ENCODE results near the gene CEP72.

The CEP72 gene

DNA sequence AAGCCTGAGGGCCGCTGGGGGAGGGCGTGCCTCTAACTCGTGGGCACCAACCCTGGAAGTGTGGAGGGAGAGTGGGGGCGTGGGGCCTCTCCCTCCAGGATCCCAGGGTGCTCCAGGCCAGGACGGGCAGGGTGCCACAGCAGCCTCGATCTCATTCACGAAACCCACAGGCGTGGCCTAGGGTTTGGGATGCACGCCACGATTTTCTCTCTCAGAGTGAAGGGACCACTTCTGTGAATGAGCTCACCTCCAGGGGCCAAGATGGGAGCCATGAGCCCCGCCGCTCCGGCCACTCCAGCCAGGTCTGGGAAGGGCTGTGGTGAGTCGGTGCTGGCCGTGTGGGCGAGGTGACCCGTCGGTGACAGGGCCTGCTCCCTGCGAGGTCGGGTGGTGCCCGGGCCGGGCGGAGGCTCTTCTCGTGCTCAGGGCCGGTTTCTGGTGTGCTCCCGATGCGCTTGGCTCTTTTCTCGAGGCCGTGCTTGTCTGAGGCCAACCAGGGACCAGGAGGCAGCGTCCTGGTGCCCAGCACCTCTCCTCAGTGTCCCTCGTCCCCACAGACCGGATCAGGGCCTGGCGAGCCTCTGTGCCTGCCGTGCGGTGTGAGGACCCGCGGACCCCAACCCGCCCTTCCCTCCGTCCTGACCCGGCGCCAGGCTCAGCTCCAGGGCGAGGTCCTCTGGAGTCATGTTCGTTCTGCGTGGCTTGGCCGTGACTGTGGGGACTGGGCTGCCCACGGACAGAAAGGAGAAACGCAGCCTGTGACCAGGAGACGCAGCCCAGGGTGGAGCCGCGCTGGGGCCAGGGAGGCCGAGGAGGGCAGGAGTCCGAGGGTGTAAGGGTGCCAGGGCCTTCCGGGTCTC, 50.0 kb downstream of the CEP72 start:
- no peak for DNase-seq

DNA sequence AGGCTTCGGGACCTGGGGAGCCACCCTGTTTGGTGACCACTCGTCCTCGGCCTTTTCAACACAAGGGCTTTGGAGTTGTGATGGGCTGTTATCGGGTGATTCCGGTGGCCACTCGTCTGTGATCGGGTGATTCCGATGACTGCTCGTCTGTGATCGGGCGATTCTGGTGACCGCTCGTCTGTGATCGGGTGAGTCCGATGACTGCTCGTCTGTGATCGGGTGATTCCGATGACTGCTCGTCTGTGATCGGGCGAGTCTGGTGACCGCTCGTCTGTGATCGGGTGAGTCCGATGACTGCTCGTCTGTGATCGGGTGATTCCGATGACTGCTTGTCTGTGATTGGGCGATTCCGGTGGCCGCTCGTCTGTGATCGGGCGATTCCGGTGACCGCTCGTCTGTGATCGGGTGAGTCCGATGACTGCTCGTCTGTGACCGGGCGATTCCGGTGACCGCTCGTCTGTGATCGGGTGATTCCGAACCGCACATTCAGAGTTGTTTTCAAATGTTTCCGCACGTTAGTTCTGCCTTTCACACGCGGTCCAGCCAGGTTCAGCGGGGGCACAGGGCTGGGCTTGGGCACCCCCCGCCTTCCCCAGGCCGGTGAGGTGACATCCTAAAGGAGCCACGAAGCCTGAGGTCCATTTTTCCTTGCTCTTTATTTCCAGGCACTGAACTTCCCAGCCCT, 50.8 kb downstream of the CEP72 start:
- no peak for DNase-seq

GRCh38 chr5:663436-664342, 51.5 kb downstream of the CEP72 start:
- DNase-seq: no peak

DNA sequence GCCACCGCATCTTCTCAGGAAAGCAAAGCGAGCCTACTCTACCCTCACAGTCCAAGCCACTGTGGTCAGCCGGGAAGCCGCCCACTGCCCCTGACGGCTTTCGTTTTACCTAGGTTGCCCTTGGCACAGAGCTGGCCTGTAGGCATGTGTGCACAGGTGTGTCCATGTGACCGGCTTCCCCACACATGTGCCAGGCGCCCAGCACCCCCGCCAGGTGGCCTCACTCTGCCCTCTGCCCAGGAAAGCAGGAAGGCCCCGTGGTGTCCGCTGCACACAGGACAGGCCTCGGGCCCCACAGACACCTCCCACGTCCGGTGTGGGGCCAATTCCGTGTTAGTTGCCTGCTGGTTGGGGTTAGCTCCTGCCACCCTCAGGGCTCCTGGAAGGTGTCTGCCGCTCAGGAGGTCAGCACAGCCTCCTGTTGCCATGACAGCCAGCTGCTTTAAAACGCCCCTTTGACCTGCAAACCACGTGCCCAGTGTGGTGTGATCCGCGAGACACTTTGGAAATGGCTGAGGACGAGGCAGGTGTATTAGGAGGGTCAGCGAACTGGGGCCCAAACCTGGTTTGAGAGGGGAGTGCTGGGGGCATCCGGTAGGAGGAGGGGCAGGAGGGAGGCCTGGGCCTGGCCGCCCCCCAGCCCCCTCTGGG, 52.3 kb downstream of the CEP72 start:
- DNase-seq: no peak

DNA sequence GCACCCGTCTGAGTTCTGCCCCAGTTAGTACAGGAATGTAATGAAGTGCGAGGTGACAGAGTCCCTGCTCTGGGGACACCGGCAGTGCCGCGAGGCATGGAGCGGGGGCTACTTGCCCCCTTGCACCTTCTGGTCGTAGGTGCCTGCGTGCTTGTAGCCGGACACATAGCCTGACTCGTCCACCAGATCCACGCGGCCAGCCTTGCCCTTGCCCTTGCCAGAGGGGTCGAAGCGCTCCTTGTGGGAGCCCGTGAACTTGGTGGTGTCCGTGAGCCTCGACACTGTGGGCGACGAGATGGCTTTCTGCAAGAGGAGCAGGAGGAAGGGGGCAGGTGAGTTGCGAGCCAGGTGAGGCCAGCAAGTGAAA, 52.8 kb downstream of the CEP72 start:
- DNase-seq: no peak

DNA sequence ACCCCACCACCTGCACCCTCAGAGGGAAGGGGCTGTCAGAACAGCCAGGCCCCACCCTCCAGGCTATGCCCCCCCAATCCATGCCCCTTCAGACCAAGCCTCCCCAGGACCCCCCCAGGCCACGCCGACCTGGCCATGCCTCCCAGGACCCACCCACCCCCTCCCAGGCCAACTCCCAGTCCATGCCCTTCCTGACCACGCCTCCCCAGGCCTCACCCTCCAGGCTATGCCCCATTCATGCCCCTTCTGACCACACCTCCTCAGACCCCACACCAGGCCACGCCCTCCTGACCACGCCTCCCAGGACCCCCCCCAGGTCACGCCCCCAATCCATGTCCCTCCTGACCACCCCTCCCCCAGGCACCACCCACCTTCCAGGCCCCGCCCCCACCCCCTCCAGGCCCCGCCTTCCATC, 53.4 kb downstream of the CEP72 start:
- DNase-seq: no peak

GRCh38 chr5:665956-666711, 54.0 kb downstream of the CEP72 start:
- DNase-seq: no peak

- DNase-seq: no peak
Observed at GRCh38 chr5:666816-667498, 54.8 kb downstream of the CEP72 start.

- no peak for DNase-seq
Observed at GRCh38 chr5:668283-668995, 56.3 kb downstream of the CEP72 start.

GRCh38 chr5:669111-669841, 57.1 kb downstream of the CEP72 start:
- no peak for DNase-seq

DNA sequence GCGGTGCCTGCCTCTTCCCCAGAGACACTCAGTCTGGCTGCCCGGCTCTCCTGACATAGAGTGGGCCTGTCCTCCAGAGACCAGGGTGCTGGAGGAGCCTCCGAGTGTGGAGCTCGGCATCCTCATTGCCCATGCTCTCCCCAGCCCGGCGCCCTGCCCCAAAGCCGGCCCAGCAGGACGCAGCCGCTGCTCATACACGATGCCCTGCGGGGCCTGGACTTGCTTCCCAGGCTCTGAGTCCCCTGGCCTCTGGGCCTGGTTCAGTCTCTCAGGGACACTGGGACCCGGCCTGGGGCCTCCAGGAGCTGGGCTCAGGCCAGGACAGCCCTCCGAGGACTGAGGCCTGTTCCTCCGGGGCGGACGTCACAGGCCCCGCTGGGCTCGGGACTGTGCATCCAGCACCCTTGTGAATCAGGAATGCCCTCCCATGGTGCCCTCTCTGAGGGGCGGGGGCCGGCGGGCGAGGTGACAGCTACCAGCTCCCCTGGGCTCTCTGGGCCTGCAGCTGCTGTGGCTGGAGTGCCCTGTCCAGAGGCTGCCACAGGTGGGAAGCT, 57.8 kb downstream of the CEP72 start:
- DNase-seq: no peak

DNA sequence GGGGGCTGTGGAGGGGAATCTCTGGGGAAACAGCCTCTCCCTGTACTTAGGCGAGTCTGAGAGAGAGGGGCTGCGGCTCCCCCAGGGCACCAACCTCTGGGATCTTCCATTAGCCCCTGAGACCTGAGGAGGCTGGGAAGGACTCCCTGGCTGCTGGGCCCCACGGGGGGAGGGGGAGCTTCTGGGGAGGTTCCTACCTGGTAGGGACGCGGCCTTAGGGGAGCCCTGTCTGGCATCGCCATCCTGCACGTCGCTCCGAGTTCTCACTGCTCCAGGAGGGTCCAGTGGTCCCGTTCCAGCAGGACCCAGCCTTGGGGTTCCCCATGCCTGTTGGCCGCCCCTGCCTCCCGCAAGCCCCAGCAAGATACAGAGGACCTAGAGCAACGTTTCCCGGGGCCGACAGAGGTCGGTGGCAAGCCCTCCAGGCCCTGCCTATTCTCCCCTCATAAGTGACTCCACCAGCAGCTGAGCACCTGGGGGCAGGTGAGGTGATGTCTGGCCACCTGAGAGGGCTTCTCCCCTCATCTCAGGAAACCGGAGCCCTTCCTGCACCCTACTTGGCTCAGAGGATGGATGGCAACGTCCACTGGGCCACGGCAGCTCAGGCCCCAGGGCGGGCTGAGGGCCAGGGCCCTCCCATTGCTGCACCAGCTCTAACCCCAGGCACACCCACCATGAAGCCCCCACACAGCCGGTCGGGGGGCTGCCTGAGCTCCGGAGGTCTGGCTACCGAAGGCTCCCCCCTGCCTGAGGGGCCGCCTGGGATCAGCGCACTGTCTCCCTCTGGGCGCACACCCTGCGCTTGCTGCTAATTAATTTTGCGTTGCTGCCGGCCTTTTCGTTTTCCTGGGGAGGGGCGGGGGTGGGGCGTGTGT, 58.5 kb downstream of the CEP72 start:
- no peak for DNase-seq

GRCh38 chr5:671459-672328, 59.6 kb downstream of the CEP72 start:
- DNase-seq: peak in 1 of 2 experiments; percentile 23

DNA sequence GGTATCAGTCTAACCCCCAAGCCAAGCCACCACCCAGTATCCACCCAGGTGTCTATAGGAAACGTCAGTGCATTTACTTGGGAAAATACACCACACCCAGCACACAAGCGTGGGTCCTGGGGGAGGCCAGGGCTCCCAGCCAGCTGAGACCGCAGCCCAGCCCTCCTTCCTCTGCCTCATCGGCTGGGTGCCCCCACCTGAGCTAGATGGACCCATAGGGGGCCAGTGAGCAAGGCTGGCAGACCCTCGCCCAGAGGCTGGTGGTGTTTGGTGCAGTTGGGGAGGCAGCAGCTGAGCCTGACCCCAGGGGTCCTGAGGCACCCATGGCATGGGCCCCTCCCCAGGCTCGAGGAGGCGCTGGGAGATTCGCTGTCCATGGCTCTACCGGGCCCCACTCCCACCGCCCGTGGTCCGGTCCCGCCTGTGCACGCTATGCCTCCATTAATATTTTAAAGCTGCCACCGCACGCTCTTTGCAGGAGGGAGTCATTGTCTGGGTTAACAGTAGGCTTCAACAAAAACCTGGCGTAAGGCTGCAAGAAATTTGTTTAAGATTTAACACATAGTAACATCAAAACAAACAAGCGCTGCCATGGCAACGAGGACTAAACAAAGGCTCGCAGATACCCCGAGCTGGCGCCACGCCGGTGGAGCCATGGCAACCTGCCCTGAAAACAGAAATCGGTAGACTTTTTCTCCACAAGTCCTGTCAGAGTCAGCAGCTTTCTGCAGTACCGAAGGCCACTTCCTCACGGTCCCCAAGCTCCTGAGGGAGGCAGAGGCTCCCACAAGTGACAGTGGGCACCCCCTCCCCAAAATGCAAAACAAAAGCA, 60.4 kb downstream of the CEP72 start:
- peak; percentile 25 to 31 for DNase-seq

DNA sequence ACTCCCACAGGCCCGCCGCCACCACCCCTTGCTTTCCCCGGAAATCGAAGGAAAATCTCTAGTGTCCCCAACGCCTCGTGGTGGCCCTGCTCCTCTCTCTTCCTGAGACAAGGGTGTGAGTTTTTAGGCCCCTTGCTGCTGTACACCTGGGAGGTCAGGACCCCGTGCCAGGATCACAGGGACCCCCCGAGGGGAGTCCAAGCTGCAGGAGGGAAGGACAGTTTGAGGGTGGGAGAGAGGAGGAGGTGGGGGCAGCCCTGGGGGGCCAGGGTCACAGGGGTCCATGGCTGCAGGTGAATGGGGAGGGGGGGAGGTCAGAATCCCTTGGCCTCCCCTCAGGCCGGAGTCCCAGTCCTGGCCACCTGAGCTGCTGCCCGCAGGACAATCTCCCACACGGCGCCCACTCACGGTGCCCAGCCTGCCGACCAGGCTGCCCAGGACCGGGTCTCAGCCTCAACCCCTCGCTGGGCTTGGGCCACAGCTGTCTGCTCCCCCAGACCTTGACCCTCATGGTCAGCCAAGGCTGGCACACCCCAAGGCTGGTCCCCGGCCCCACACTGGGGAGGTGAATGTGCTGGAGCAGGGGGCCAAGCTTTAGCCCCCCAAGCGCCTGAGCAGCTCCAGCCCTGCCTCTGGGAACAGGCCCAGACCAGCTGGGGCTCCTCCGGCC, 61.2 kb downstream of the CEP72 start:
- DNase-seq: no peak
